ENCODE measurements around the gene PACSIN1.
A peak's percentile ranks its signal among the peaks of the same experiment; 100 is the strongest.

Gene PACSIN1, protein sequence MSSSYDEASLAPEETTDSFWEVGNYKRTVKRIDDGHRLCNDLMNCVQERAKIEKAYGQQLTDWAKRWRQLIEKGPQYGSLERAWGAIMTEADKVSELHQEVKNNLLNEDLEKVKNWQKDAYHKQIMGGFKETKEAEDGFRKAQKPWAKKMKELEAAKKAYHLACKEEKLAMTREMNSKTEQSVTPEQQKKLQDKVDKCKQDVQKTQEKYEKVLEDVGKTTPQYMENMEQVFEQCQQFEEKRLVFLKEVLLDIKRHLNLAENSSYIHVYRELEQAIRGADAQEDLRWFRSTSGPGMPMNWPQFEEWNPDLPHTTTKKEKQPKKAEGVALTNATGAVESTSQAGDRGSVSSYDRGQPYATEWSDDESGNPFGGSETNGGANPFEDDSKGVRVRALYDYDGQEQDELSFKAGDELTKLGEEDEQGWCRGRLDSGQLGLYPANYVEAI

DNA sequence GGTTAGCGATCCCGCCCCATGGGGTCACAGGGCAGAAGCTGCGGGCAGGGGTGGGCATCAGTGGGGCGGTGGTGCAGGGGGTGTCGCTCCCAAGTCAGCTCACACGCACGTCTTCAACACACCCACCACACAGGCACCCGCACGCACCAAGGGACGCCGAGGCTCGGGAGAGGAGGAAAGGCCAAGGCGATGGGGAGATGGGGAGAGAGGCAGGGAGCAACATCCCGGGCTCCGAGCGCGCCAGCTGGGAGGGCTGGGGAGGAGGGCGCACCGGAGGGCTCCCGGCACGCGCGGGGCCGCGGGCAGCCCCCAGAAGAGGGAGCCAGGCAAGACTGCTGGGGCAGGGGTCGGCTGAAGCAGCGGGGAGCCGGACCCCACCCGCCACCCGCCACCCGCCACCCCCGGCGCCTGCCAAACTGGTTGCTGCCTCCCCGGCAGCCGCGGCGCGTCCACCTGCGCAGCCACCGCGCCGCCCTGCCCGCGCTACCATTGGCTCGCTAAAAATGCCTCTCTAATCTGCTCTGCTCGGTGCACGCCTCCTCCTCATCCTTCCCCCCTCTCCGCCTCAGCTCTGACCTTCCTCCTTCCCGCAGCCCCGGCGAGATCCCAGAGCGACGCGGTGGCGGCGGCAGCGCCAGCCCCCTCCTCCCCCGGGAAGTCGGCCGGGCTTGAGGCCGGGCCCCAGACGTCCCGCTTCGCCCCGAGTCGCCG lies at the start of gene PACSIN1:
PACSIN1 (plus strand) TSS at position 546 of the 711 bp plus-strand sequence. CDS start 60,230 bp downstream, outside the sequence.
- no peak for DNase-seq

DNA sequence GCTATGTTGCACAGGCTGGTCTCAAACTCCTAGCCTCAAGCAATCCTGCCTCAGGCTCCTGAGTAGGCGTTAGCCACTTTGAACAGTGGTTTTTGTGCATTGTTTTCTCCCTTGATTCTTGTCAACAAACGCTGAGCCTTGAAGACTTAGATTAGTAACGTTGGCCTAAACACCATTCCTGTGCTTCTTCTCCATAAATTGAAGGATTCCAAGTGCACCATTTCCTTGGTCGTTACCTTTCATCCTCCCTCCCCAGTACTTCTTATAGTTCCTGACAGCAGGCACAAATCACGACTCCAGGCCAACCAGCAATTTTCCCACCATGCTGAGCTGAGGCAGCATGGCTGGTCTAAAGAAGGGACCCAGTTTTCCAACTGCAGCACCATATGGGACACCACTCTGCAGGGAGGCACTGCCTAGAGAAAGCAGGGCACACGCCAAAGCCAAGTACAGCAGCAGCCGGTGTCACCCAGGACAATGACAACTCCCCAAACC lies 49.0 kb upstream of the PACSIN1 start:
- no peak for DNase-seq

DNA sequence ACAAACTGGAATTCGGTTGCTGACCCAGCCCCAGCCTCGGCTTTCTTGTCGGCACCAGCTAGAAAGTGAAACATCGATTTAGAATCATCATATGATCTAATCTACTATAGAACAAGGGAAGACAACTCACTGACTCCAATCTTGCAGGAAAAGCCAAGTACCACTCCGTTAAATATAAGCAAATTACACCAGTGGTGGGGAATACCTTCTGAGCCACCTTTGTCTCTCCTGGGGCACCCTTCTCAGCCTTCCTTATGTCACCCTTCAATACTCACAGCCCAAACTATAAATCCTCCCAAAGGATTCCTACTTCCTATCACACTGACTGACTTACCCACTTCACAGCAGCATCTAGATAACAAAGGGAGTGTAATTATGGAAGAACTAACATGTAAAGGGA lies 47.5 kb upstream of the PACSIN1 start:
- no peak for DNase-seq

DNA sequence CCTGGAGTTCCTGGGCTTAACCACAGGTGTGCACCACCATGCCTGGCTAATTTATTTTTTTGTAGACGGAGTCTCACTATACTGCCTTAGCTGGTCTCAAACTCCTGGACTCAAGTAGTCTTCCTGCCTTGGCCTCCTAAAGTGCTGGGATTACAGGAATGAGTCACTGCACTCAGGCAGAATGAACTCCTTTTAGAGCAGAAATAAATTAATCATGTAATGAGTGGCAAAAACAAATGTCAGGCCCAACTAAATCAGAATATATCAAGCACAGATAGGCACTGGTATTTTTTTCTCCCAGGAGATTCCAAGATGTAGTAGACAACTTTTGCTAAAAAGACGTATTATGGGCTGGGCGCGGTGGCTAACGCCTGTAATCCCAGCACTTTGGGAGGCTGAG lies 42.6 kb upstream of the PACSIN1 start:
- no peak for DNase-seq

DNA sequence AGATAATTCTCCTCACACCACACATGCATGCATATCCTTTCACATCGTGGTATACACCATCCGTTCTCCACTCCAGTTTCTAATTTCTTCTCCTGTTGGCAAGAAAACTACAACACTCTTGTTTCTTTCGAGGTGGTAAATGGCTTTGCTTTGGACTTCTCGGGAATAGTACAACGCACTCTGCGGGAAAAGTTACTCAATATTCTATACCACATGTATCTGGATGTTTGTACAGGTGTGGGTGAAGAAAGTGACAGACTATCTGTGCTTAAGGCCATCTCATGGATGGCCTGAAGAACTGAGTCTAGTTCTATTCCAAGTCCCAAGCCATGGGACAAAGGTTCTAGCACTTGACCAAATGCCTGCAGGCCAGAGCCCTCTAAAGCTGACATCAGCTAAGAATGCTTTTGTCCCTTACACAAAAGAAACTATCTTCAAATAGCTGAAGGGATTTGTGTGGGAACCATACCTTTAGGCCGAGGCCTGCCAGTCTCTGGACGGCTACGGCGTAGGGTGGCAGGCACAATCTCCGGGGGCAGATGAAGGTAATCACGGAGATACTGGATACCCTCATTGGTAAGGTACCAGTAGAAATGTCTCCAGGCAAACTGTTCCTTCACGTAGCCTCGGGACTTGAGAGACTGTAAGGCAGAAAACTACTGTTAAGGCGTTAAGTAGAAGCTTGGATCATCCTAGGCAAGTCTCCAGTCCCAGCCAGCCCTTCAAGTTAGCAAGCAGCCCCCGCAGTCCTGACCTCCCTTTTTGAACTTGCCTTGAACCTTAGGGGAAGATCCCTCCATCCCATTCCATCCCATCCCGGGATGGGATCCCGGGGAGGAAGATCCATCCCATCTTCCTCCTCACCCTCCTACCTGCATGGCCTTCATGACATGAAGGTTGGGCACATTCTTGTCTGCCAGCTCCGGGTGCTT lies 41.4 kb upstream of the PACSIN1 start:
- DNase-seq = no peak

DNA sequence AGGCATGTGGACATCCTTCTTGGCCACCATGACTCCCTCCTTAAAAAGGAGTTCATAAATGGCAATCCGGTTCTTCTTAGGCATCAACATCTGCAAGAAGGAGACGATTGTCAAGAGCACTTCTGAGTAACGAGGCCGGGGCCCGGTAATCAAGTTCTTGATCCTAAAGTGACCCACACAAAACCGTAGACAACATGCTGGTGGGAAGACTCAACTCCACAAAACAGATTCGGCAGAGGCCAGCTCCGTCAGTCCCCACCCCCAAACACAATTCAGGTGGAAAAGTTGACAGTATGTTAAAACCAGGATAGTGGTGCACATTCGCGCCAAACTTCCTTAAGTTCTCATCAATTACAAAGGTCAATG lies 40.8 kb upstream of the PACSIN1 start:
- no peak for DNase-seq

DNA sequence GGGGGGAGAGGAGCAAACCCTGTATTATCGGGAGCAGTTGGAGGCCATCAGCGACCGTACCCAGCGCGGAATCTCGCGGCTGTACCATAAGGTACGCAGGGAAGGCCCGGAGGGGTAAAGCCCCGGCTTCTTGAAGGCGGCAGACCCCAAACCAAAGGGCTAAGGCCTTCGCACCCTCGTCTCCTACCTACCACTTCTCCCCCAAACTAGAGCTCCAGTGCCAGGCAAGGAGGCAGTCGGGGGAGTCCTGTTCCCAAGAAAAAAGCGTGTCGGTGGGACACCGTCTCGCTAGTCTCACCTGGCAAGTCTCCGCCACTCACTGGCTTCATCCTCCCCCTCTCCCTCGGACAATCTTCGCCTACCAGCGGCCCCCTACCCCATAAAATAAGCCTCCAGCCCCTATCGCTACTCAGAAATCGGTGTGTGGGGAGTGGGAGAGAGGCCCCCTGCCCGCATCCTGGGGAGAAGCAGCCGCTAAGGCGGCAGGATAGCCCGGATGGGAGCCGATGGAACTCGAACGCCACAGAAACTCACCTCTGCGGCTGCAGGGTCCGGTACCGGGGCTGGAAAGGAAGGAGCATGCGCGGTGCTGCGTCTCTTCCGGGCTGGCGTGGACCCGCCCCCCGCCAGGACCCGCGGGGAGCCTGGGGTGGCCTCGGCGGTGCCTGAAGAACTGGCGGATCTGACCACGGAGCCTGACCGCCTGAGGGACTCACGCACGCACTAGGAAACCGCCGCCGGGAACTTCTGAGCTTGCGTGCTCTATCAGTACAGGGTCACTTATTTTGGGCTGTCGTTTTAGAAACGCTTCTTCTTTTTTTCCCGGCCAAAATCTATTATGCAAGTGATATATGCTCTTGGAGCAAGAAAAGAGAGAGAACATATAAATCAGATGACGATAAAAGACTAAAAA lies 40.1 kb upstream of the PACSIN1 start, which contains the start of gene RPS10:
RPS10 (minus strand) TSS at position 572 of the 913 bp plus-strand sequence. CDS start 848 bp downstream, outside the sequence.
- peak; percentile 49 for DNase-seq

DNA sequence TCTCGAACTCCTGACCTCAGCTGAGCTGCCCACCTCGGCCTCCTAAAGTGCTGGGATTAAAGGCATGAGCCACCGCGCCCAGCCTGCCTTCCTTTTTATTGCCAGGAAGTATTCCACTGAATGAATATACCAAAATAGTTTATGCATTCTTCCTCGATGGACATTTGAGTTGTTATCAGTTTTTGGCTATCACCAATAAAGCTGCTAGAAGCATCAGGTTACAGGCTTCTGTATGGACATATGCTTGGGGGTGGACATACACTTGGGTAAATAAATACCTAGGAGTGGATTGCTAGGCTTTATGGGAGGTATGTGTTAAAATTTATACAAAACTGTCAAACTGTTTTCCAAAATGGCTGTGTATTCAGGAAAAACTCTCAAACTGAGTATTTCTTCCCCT lies 30.0 kb upstream of the PACSIN1 start:
- DNase-seq = no peak

DNA sequence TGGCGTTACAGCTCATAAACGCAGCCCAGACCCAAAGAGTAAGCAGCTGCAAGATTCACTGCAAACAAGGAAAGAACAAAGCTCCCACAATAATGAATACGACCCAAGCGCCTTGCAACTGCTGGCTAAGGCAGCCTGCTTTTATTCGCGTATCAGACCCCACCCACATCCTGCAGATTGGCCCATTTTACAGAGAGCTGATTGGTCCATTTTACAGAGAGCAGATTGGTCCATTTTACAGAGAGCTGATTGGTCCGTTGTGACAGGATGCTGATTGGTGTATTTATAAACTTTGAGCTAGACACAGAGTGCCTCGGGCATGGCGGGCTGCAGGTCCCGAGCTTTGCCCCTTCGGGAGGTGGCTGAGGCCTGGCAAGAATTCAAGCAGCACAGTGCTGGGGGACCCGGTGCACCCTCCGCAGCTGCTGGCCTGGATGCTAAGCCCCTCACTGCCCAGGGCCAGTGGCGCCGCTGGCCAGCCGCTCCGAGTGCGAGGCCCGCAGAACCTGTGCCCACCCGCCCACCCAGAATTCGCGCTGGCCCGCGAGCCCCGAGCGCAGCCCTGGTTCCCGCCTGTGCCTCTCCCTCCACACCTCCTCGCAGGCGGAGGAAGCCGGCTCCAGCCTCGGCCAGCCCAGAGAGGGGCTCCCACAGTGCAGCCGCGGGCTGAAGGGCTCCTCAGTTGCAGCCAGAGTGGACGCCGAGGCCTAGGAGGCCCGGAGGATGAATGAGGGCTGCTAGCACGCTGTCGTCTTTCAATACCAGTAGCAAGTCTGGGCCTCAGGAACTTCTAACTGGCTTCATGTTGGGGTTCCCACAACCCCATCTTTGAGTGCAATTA lies 28.9 kb upstream of the PACSIN1 start:
- no peak for DNase-seq

DNA sequence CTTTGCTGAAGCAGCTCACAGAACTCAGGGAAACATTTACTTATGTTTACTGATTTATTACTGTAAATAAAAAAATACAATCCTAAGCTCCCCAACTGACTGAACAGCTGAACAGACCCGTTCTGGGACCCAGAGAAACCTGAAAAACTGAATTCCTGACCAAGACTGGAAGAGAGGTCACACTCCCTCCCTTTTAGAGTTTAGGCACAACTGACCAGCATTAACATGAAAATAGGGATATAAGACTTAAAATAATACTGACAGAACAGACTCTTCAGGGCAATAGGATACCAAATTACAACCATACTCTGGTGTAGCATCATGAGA lies 28.3 kb upstream of the PACSIN1 start:
- DNase-seq = no peak

DNA sequence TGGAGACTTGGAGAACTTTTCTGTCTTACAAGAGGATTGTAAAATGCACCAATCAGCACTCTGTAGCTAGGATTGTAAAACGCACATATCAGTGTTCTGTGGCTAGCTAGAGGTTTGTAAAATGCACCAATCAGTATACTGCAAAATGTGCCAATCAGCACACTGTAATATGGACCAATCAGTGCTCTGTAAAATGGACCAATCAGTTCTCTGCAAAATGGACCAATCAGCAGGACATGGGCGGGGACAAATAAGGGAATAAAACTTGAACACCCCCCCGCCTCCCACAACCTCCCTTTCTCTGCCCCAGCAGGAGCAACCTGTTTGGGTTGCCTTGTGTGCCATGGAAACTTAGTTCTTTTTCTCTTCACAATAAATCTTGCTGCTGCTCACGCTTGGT lies 27.2 kb upstream of the PACSIN1 start:
- no peak for DNase-seq

DNA sequence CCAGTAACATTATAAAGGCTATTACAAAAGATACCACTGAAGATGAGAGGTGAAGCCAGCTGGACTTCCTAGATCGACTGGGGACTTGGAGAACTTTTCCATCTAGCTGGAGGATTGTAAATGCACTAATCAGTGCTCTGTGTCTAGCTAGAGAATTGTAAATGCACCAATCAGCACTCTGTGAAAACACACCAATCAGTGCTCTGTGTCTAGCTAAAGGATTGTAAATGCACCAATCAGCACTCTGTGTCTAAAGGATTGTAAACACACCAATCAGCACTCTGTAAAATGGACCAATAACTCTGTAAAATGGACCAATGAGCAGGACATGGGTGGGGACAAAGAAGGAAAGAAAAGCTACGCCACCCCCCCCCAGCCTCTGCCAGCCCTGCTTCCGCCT lies 26.4 kb upstream of the PACSIN1 start:
- DNase-seq = no peak

DNA sequence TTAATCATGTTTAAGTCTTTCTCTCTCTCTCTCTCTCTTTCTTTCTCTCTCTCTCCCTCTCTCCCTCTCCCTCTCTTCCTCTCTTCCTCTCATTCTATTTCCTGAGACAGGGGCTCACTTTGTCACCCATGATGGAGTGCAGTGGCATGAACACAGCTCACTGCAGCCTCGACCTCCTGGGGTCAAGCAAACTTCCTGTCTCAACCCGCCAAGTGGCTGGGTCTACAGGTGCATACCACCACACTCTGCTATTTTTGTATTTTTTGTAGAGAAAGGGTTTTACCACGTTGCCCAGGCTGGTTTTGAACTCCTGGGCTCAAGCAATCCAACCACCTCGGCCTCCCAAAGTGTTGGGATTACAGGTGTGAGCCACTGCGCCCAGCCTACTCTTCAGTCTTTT lies 24.4 kb upstream of the PACSIN1 start:
- DNase-seq = no peak

DNA sequence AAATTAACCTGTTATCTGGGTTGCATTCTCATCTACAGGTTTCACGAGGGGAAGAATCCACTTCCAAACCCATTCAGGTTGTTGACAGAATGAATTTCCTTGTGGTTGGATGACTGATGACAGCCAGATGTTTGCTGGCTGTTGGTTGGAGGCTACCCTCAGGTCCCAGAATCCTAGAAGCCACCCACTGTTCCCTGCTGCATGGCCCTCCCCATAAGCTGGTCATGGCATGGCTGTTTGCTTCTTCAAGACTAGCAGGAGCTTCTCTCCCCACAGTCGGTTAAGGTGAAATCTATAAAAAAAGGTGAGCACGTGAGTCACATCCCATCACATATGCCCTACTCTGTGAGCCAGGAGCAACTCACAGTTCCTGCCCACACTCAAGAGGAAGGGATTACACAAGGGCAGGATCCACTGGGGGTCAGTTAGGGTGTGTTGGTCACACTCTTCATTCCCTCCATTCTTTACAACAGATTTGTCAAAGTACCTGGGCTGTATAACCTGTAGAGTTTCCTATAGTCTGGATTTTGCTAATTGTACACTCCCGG lies 20.5 kb upstream of the PACSIN1 start:
- DNase-seq = no peak

DNA sequence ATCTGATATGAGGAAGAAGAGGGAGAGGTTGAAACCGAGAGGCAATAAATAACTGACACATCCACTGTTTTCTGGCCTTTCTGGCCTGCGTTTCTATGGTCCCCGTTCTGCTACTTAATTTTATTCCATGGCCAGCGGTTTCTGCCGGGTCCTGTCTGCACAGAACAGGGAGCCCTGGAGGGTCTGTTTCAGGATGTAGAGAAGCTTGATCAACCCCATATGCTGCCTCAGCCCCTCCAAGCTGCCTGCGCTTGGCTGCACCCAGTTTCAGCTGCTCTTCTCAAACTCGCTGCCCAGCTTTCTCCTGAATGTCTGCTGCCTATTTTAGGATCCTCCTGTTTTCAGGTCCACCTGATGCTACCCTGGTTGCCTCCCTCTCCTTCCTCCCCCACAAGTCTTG lies 18.5 kb upstream of the PACSIN1 start:
- no peak for DNase-seq

DNA sequence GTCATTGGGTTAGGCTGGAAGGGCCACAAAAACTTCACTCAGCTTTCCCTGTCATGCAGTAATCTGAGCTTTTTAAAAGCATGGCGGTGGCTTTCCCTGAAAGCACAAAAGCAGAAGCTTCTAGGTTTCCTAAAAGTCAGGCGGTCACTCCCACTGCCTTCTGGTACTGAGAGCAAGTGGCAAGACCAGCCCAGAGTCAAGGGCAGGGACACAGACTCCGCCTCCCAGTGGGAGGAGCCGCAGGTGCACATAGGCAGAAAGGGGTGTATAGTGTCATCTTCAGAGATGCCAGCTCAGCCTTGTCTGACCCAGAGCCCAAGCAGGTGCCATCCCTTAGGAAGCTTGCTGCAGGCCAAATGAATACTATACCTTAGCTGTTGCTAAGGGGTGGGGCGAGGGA lies 18.0 kb upstream of the PACSIN1 start:
- DNase-seq = no peak

DNA sequence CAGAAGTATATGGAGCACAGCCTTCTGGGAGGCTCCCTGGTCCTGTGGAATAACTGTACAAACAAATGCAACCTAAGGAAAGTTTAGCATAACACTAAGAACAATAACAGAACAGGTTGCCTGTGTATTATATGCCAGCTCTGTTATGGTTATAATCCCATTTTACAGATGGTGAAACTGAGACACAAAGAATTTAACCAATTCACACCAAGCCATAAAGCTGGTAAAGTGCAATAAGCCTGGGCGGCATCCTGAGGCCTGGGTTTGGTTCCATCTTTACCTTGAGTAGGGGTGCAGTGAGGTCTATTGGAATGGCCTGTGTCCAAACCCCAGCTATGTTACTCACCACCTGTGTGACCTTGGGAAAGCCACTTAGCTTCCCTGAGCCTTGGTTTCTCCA lies 14.7 kb upstream of the PACSIN1 start:
- DNase-seq = no peak

DNA sequence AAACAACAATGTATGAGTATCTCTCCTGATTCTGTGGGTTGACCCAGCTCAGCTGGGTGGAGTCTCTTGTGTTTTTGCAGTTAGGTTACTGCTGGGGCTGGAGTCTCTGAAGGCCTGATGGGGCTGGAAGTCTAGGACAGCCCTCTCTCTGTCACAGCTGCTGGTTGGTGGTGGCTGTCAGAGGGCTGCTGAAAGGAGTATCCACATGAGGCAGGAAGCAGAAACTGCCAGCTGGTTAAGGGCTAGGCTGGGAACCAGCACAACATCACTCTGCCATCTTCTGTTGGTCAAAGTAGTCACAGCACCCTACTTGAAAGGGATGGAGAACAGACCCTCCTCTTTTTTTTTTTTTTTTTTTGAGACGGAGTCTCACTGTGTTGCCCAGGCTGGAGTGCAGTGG lies 10.0 kb upstream of the PACSIN1 start:
- DNase-seq = no peak

DNA sequence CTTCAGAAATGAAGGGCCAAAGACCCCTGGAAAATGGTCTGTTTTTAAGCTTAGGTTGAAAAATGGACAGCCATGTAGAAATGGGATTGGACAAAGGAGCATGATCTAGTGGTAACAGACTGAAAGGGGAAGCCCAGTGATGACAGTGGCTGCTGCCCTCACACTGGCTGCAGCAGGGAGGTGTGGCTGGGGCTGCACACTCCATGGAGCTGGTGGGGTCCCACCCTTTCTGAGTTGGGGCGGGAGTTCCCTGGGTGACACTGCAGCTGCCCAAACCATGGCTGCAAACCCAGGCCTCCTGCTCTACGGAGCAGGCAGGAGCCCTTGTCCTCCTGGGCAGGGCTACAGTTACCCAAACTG lies 8.5 kb upstream of the PACSIN1 start:
- DNase-seq = no peak
